HepG2 (cell line): ENCODE measurements around the gene IPMK. TPM values are rescaled to one million over a fixed set of nuclear protein-coding genes. Genes with fewer than 3 reads are reported as not detected.

Source experiments
- ATAC-seq: fragments of 200-7000 bp; cut with Tn5 transposase; 3 replicates; pipeline ENCODE4 v1.9.1; 2020; ENCODE audit warnings: mild to moderate bottlenecking, moderate library complexity
- BruUV-seq: library from RNA; stranded (reverse); fragments of 400-500 nt; replicated peaks from 2 replicates; lab custom pipeline; 2021; lab: Mats Ljungman, UMichigan
- CTCF ChIA-PET: fragments of 300-600 bp; formaldehyde crosslinking; extraction: SDS; loops from one replicate; lab custom pipeline; 2021; ENCODE audit warnings: low total read pairs, inconsistent platforms, low intra/inter-chr PET ratio; lab: Yijun Ruan, JAX
- POLR2A ChIA-PET: fragments of 350-600 bp; sonication (Branson Sonifier 250); formaldehyde crosslinking; loops from one replicate; lab custom pipeline; 2020; ENCODE audit warnings: antibody characterized with exemption, inconsistent platforms; lab: Yijun Ruan, JAX
- DNase-seq: peaks from one replicate; pipeline ENCODE4 v3.0.0-alpha.2; 2015; ENCODE audit warnings: low spot score
- FAIRE-seq: peaks from 3 replicates; lab custom pipeline; 2011; peaks lifted over from hg19 to GRCh38; lab: Jason Lieb, UNC
- H2AFZ ChIP-seq: one replicate; pipeline ENCODE4 v1.6.1; 2011; ENCODE audit warnings: low read length, inconsistent platforms
- H3K27ac ChIP-seq: fragments of 300-600 bp; 3 replicates; pipeline ENCODE4 v1.8.0; 2011; ENCODE audit warnings: mixed run types, mild to moderate bottlenecking, mixed read lengths, low read length, inconsistent platforms; ENCODE audit not compliant: insufficient read depth; ENCODE audit errors: extremely low read length
- H3K27me3 ChIP-seq, 2 experiments: fragments of 200-600 bp in 1 of 2; 2 replicates in 1 of 2; 3 replicates in 1 of 2; pipeline versions ENCODE4 v1.6.0 to v1.8.0; 2011; ENCODE audit warnings: low read length in 2 of 2, mild to moderate bottlenecking in 2 of 2, moderate library complexity in 2 of 2, inconsistent platforms in 1 of 2; ENCODE audit not compliant: insufficient read depth in 2 of 2, control insufficient read depth in 1 of 2
- H3K36me3 ChIP-seq, 2 experiments: fragments of 200-600 bp in 1 of 2; replicated peaks in 1 of 2; 2 replicates in 1 of 2; 3 replicates in 1 of 2; pipeline versions ENCODE4 v1.5.1 to v1.8.0; 2011; ENCODE audit warnings: low read length in 2 of 2, inconsistent platforms in 1 of 2; ENCODE audit not compliant: insufficient read depth in 2 of 2, control insufficient read depth in 1 of 2
- H3K4me1 ChIP-seq: 2 replicates; pipeline ENCODE4 v1.5.1; 2012; ENCODE audit warnings: low read length, inconsistent platforms; ENCODE audit not compliant: insufficient read depth
- H3K4me2 ChIP-seq: 2 replicates; pipeline ENCODE4 v1.6.0; 2011; ENCODE audit warnings: low read depth, low read length, inconsistent platforms
- H3K4me3 ChIP-seq, 3 experiments: fragments of 200-600 bp in 1 of 3; sonication (generic), shearing (Covaris generic) in 1 of 3; replicated peaks in 1 of 3; 2 replicates each; pipeline ENCODE4 v1.5.1; 2011 to 2016; ENCODE audit warnings: low read length in 3 of 3, inconsistent platforms in 2 of 3, low read depth in 2 of 3, mild to moderate bottlenecking in 2 of 3, control low read depth in 1 of 3, mixed read lengths in 1 of 3; ENCODE audit not compliant: insufficient read depth in 1 of 3
- H3K79me2 ChIP-seq: one replicate; pipeline ENCODE4 v1.6.1; 2011; ENCODE audit warnings: low read length, inconsistent platforms; ENCODE audit not compliant: insufficient read depth
- H3K9ac ChIP-seq: 2 replicates; pipeline ENCODE4 v1.6.0; 2011; ENCODE audit warnings: mild to moderate bottlenecking, low read depth, low read length, inconsistent platforms; ENCODE audit not compliant: insufficient read depth
- H3K9me3 ChIP-seq: 2 replicates; pipeline ENCODE4 v1.5.1; 2012; ENCODE audit warnings: mild to moderate bottlenecking, low read length
- H4K20me1 ChIP-seq: 2 replicates; pipeline ENCODE4 v1.6.0; 2011; ENCODE audit warnings: inconsistent platforms, mild to moderate bottlenecking, low read length, moderate library complexity; ENCODE audit not compliant: insufficient read depth
- ELF4 ChIP-seq: sonication (generic); formaldehyde crosslinking; IDR thresholded peaks from 2 replicates; pipeline ENCODE4 v1.5.0; 2020; ENCODE audit warnings: missing genetic modification reagents, mild to moderate bottlenecking, moderate library complexity, borderline replicate concordance
- HMG20A ChIP-seq: IDR thresholded peaks from 2 replicates; pipeline ENCODE4 v1.6.1; 2016; ENCODE audit warnings: borderline replicate concordance
- HNRNPLL ChIP-seq: fragments of 200-400 bp; formaldehyde crosslinking; IDR thresholded peaks from 2 replicates; pipeline ENCODE4 v1.6.1; 2017; ENCODE audit warnings: mild to moderate bottlenecking, low read depth, low read length; ENCODE audit not compliant: poor library complexity, severe bottlenecking
- KAT2B ChIP-seq: fragments of 150-350 bp; IDR thresholded peaks from 2 replicates; pipeline ENCODE4 v1.6.1; 2014; ENCODE audit warnings: low read depth, low read length, borderline replicate concordance
- LBX2 ChIP-seq: sonication (generic); formaldehyde crosslinking; IDR thresholded peaks from 2 replicates; pipeline ENCODE4 v1.5.0; 2020; ENCODE audit warnings: missing genetic modification reagents, mild to moderate bottlenecking, borderline replicate concordance
- MTA3 ChIP-seq: sonication (generic); formaldehyde crosslinking; IDR thresholded peaks from 2 replicates; pipeline ENCODE4 v1.4.0; 2020; ENCODE audit warnings: missing genetic modification reagents
- MXD4 ChIP-seq: IDR thresholded peaks from 2 replicates; pipeline ENCODE4 v1.6.1; 2016; ENCODE audit warnings: mild to moderate bottlenecking, missing biosample characterization, missing genetic modification reagents
- NFRKB ChIP-seq: fragments of 450-650 bp; IDR thresholded peaks from 2 replicates; pipeline ENCODE4 v1.6.1; 2017
- PHF8 ChIP-seq: sonication (generic); formaldehyde crosslinking; IDR thresholded peaks from 2 replicates; pipeline ENCODE4 v1.5.0; 2020; ENCODE audit warnings: missing genetic modification reagents
- PITX1 ChIP-seq: sonication (generic); formaldehyde crosslinking; IDR thresholded peaks from 2 replicates; pipeline ENCODE4 v1.5.1; 2020; ENCODE audit warnings: mild to moderate bottlenecking, missing genetic modification reagents
- SNRNP70 ChIP-seq: fragments of 200-400 bp; formaldehyde crosslinking; IDR thresholded peaks from 2 replicates; pipeline ENCODE4 v1.6.1; 2017; ENCODE audit warnings: mild to moderate bottlenecking, low read depth, low read length, moderate library complexity
- TP53 ChIP-seq: sonication (generic); formaldehyde crosslinking; conservative IDR thresholded peaks from 2 replicates; pipeline ENCODE4 v1.4.0; 2020; ENCODE audit warnings: missing genetic modification reagents
- ZMAT5 ChIP-seq: sonication (generic); formaldehyde crosslinking; IDR thresholded peaks from 2 replicates; pipeline ENCODE4 v1.5.0; 2020; ENCODE audit warnings: mild to moderate bottlenecking, low read depth, missing genetic modification reagents, borderline replicate concordance
- ZNF10 ChIP-seq: sonication (generic); formaldehyde crosslinking; IDR thresholded peaks from 2 replicates; pipeline ENCODE4 v1.4.0; 2020; ENCODE audit warnings: mild to moderate bottlenecking, low read depth, missing genetic modification reagents, borderline replicate concordance
- ZNF709 ChIP-seq: sonication (generic); formaldehyde crosslinking; IDR thresholded peaks from 2 replicates; pipeline ENCODE4 v1.5.0; 2020; ENCODE audit warnings: mild to moderate bottlenecking, missing genetic modification reagents
- ZNF724P ChIP-seq: sonication (generic); formaldehyde crosslinking; IDR thresholded peaks from 2 replicates; pipeline ENCODE4 v1.8.0; 2022; ENCODE audit warnings: missing genetic modification reagents, borderline replicate concordance
- ZNF784 ChIP-seq: sonication (generic); formaldehyde crosslinking; IDR thresholded peaks from 2 replicates; pipeline ENCODE4 v1.5.1; 2020; ENCODE audit warnings: missing genetic modification reagents, mild to moderate bottlenecking, borderline replicate concordance
- WGBS: methylation state at CpG from one replicate; pipeline ENCODE4 v1.1.6; 2017; ENCODE audit warnings: low lambda C conversion rate; 5-methylcytosine and 5-hydroxymethylcytosine counted together
- in situ Hi-C: cut with HindIII; loops from 2 replicates; pipeline ENCODE4 v1.10.0; 2017; ENCODE audit warnings: low pct_unique_long_range_greater_than_20kb; ENCODE audit not compliant: extremely low pct_ligation_motif_present
- intact Hi-C: fragments of 100-400 bp; cut with micrococcal nuclease; formaldehyde crosslinking; loops from one replicate; pipeline ENCODE4 v1.10.0; 2022; ENCODE audit not compliant: unreplicated experiment
- polyA plus RNA-seq, 8 experiments: library from polyadenylated mRNA; depleted of rRNA in 3 of 8; stranded (reverse) in 7 of 8; unstranded in 1 of 8; fragments of >200 nt; fragmentation: Illumina TruSeq in 4 of 8; extraction: Trizol in 4 of 8; gene quantifications; 2 replicates each; pipeline versions ENCODE4 v1.2.1 to v1.2.3, GENCODE V29; 2011 to 2016; ENCODE audit warnings: low read depth in 4 of 8, missing spikeins in 1 of 8, mixed read lengths in 1 of 8; ENCODE audit not compliant: insufficient read depth in 1 of 8
- total RNA-seq, 5 experiments: library from RNA; depleted of rRNA; stranded (reverse); fragments of >200 nt; fragmentation: Illumina TruSeq; extraction: Trizol; gene quantifications; 2 replicates each; pipeline ENCODE4 v1.2.3, GENCODE V29; 2016; ENCODE audit warnings: low read depth in 1 of 5

The IPMK gene
- total and polyA plus RNA-seq, 2 of the 13 experiments (the other 11 are each of a cell fraction or from before 2014, with no cell fraction given): 2.7 to 3.9 TPM

DNA sequence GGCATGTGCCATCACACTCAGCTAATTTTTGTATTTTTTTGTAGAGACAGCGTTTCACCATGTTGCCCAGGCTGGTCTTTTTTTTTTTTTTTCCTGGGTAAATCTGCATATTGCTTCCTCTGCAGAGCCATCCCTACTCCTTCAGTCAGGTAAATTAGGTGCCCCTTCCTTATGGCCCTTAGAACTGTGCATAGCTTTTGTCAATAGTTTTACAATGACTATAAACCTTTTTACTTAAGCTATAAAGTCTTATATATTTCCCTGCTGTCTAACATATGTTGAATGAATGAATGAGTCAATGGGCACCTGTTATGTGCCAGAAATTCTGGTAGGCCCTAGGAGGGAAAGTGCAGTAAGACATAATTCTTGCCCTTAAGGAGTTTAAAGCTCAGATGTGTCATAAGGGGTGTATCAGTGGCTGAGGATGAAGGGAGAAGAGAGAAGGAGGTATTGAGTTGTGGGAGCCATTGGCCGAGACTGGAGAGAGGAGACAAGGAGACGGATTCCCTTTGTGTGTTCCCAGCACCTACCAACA, 36.5 kb upstream of the IPMK start:
- Histone ChIP-seq H3K4me2 (no peak overlapping the region), H3K4me3 (no peak overlapping the region), H3K27me3 (no peaks in the 10 kb centered on the region), H4K20me1 (no peaks in the 10 kb centered on the region)
- DNase-seq: no peak
- intact Hi-C loops: loop anchor here (5.0 to 10.0 kb wide), 2 partner anchors 208 to 341 kb away; partner anchors contain the start of gene BICC1
- no TSS peak for BruUV-seq
- TF ChIP-seq ZMAT5: no peak
- TF ChIP-seq LBX2: no peak
- TF ChIP-seq TP53: no peak
- TF ChIP-seq SNRNP70: no peak
- no peak for TF ChIP-seq MTA3 (CRISPR knock-in tag)
- TF ChIP-seq NFRKB: no peak
- TF ChIP-seq PITX1 (CRISPR knock-in tag): no peak
- no peak for TF ChIP-seq ZNF784 (CRISPR knock-in tag)
- TF ChIP-seq HNRNPLL: no peak
- no peak for TF ChIP-seq ZNF724P (CRISPR knock-in tag)
- TF ChIP-seq ZNF10 (CRISPR knock-in tag): no peak
- no peak for TF ChIP-seq ZNF709 (CRISPR knock-in tag)
- no peak for TF ChIP-seq MXD4 (CRISPR knock-in tag)
- TF ChIP-seq PHF8 (CRISPR knock-in tag): no peak
- TF ChIP-seq HMG20A (CRISPR knock-in tag): no peak
- TF ChIP-seq KAT2B: no peak
- TF ChIP-seq ELF4 (CRISPR knock-in tag): no peak
- TF ChIP-seq, all 625 proteins: peak for 0
- ATAC-seq (no peak), FAIRE-seq (no peak)
- Histone ChIP-seq H3K9me3 (no peaks in the 10 kb centered on the region), H3K27ac (no peak overlapping the region), H3K4me1 (peaks cover 47% of the 10 kb centered on the region), H3K9ac (no peak overlapping the region), H2AFZ (no peak overlapping the region), H3K79me2 (no peaks in the 10 kb centered on the region), H3K36me3 (no peaks in the 10 kb centered on the region)
- in situ Hi-C loops: loop anchor here (5.0 to 10.0 kb wide), 2 partner anchors 83 to 211 kb away; partner anchors contain the start of genes BICC1 and TFAM
- ChIA-PET POLR2A (interaction anchor here (0.7 to 2.0 kb wide), 2 partner anchors 31 to 81 kb away, joined by 3 to 6 read pairs; partner anchors contain the start of genes TFAM and UBE2D1), CTCF (no interaction called here)
- WGBS: 51% methylated on average over 3 of the region's 3 CpGs
